ENCODE data around the gene KCNJ16.

Gene KCNJ16

GRCh38 chr17:70080541-70081347, 5.7 kb downstream of the KCNJ16 start:
- no peak for TF ChIP-seq CTCF (IDR thresholded peaks at IDR 0.05; ENCODE audit: control insufficient read depth, extremely low read depth, insufficient read depth)
- no peak overlapping the region for H3K4me3 ChIP-seq (ENCODE audit: low read depth, low read length)
- DNase-seq (ENCODE audit: low read depth), result no peak

DNA sequence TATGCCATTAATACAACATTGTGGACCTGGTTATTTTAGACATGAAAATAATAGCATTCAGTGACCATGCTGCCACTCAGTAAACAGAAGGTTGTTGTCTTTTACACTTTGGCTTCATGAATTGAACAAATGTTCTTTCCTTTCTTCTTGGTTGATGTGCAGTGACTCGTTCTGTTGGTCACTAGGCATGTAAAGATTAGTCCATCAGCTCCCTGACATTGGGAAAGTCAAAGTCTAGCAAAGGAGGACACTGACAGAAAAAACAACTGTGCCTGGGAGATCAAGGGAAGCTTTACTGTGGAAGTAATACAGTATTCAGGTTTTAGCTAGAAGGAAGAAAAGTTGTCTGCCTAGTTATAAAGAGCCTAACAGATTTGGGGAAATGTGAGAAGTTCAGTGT, 6.9 kb downstream of the KCNJ16 start:
- TF ChIP-seq CTCF (IDR thresholded peaks at IDR 0.05; ENCODE audit: control insufficient read depth, extremely low read depth, insufficient read depth), result no peak
- DNase-seq (ENCODE audit: low read depth), result no peak
- no peak overlapping the region for H3K4me3 ChIP-seq (ENCODE audit: low read depth, low read length)

DNA sequence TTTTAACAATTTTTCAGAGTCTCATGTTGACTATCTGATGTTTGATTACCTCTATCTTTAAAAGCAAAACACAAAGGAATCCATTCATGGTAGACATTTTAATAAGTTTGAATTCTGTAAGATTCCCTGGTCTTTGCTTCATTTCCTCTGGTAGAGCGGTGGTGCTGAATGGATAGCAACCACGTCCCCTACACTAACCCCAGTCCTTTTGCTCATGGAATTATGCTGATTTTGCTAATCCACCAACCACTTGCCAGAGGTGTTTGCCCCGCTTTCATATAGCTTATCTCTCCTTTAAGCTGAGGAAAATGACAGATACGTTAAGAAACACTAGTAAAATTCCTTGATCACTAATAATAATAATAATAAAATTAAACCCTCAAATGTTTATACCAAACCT, 9.5 kb downstream of the KCNJ16 start:
- H3K4me3 ChIP-seq (ENCODE audit: low read depth, low read length), result no peak overlapping the region
- no peak for DNase-seq (ENCODE audit: low read depth)
- no peak for TF ChIP-seq CTCF (IDR thresholded peaks at IDR 0.05; ENCODE audit: control insufficient read depth, extremely low read depth, insufficient read depth)

DNA sequence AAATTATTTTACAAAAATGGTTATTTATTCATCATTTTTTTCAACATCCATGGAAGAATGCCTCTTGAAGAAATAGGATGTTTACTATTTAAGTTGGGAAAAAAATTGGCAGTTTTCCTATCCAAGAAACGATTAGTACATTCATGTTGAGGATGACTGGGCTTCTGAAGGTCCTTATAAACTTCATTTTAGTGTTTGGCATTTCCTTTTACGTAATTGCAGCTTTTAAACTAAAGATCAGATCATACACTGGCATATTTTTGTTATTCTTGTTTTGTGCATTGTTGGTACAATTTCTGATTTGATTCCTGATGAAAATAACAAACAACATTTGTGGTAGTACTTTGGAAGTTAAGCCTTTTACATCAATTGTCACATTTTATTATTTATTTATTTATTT, 11.5 kb downstream of the KCNJ16 start:
- no peak overlapping the region for H3K4me3 ChIP-seq (ENCODE audit: low read depth, low read length)
- DNase-seq (ENCODE audit: low read depth), result no peak
- no peak for TF ChIP-seq CTCF (IDR thresholded peaks at IDR 0.05; ENCODE audit: control insufficient read depth, extremely low read depth, insufficient read depth)

DNA sequence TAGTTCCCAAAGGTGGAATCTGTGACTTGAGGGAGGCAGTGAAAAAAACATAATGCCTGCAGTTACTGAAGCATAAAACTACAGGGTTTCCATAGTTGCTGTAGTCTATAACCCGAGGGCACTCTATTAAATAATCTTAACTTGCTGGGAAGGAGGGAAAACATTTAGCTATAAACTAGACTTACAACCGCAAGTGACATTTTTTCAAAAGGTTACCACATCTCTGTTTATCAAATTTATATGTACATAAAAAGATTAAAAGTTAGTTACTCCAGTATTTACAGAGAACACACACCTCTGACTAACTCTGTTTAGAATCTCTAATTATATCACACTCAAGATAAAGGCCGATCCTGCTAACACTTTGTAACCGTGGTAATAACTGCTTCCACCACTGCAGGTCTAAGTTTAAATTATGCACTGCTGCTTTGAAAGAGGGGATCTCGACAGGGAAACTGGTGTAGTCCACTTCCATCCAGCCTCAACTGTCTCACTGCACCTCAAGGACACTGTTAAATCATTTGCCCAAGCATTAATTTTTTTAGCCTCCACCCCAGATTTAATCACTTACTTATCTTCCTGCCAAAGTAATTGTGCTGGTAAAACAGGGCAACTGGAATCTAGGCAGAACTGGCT, 14.6 kb downstream of the KCNJ16 start:
- DNase-seq (ENCODE audit: low read depth), result no peak
- no peak for TF ChIP-seq CTCF (IDR thresholded peaks at IDR 0.05; ENCODE audit: control insufficient read depth, extremely low read depth, insufficient read depth)
- H3K4me3 ChIP-seq (ENCODE audit: low read depth, low read length), result no peak overlapping the region

DNA sequence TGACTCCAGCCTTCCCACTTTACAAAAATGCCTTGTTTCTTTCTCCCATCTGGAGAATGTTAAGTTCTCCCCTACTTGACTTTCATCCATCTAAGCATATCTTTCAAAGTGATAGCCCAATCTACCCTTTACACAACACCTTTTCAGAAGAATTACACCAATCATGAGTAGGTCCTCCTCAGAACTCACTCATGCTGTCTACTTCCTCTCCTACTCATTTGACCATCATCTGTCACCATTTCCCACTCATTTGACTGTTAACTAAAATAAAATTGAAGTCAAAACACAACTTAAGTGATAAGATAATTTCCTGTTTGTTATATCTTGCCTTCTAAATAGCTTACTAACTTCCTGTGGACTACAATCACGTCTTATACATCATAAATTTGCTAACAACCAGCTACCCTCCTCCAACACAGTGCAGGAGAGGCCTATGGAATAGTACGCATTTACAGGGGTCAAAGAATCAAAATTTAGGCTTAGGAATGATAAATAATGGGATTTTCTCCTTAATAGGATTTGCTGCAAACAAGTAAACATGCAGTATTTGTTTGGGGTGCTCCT, 16.1 kb downstream of the KCNJ16 start:
- TF ChIP-seq CTCF (IDR thresholded peaks at IDR 0.05; ENCODE audit: control insufficient read depth, extremely low read depth, insufficient read depth), result no peak
- H3K4me3 ChIP-seq (ENCODE audit: low read depth, low read length), result no peak overlapping the region
- no peak for DNase-seq (ENCODE audit: low read depth)

All from LNCaP clone FGC (cell line).